Small intestine (tissue), 7 donors: ENCODE measurements around the gene CMIP. TPM values are rescaled to one million over a fixed set of nuclear protein-coding genes. Genes with fewer than 3 reads are reported as not detected.
A peak's percentile ranks its signal among the peaks of the same experiment; 100 is the strongest.

Source experiments
- DNase-seq, 2 donors: peaks; one replicate each; pipeline versions ENCODE4 v3.0.0 to v3.0.0-alpha.2; 2013
- FAIRE-seq: peaks from 2 replicates; lab custom pipeline; 2012; peaks lifted over from hg19 to GRCh38; lab: Jason Lieb, UNC
- H3K27ac ChIP-seq, 3 donors: one replicate each; pipeline ENCODE4 v1.5.1; 2013; ENCODE audit warnings: low read length in 2 of 3, mild to moderate bottlenecking in 2 of 3, control low read depth in 1 of 3, inconsistent platforms in 1 of 3, low read depth in 1 of 3, moderate library complexity in 1 of 3
- H3K27me3 ChIP-seq, 3 donors: one replicate each; pipeline ENCODE4 v1.6.1; 2013; ENCODE audit warnings: low read length in 3 of 3, inconsistent platforms in 1 of 3; ENCODE audit not compliant: control insufficient read depth in 3 of 3, insufficient read depth in 3 of 3
- H3K36me3 ChIP-seq, 3 donors: one replicate each; pipeline ENCODE4 v1.6.1; 2013; ENCODE audit warnings: low read length in 3 of 3, inconsistent platforms in 1 of 3, low read depth in 1 of 3, mild to moderate bottlenecking in 1 of 3, moderate library complexity in 1 of 3; ENCODE audit not compliant: control insufficient read depth in 3 of 3, insufficient read depth in 2 of 3
- H3K4me1 ChIP-seq, 3 donors: one replicate each; pipeline ENCODE4 v1.6.1; 2013; ENCODE audit warnings: low read length in 2 of 3, inconsistent platforms in 1 of 3, low read depth in 1 of 3, mild to moderate bottlenecking in 1 of 3, moderate library complexity in 1 of 3; ENCODE audit not compliant: control insufficient read depth in 3 of 3, insufficient read depth in 2 of 3
- H3K4me3 ChIP-seq, 3 donors: one replicate each; pipeline ENCODE4 v1.5.1; 2013; ENCODE audit warnings: low read length in 3 of 3, control low read depth in 1 of 3, inconsistent platforms in 1 of 3, low read depth in 1 of 3, mild to moderate bottlenecking in 1 of 3, moderate library complexity in 1 of 3
- H3K9me3 ChIP-seq, 2 donors: one replicate each; pipeline ENCODE4 v1.6.1; 2013; ENCODE audit warnings: low read depth in 1 of 2, low read length in 1 of 2; ENCODE audit not compliant: control insufficient read depth in 2 of 2, insufficient read depth in 1 of 2
- WGBS, 3 donors: extraction: QIAGEN DNeasy Blood & Tissue Kit; methylation state at CpG; one replicate each; pipeline ENCODE4 v1.1.7; 2013; 5-methylcytosine and 5-hydroxymethylcytosine counted together
- polyA plus RNA-seq, 4 donors: library from polyadenylated mRNA; stranded (reverse) in 3 of 4; unstranded in 1 of 4; fragments of 200-250 nt in 3 of 4; fragments of 120-200 nt in 1 of 4; gene quantifications; one replicate each; pipeline versions ENCODE4 v1.2.1 to v1.2.3, GENCODE V29; 2013
- donor health status: healthy with polysubstance abuse.
- donor health status: control.
- donor health status: control.
- donor health status: Bipolar disorder and iron deficiency.
- donor health status: healthy.

The CMIP gene
- polyA plus RNA-seq, 4 donors, result 43.8 to 74.7 (median 55.7) TPM

DNA sequence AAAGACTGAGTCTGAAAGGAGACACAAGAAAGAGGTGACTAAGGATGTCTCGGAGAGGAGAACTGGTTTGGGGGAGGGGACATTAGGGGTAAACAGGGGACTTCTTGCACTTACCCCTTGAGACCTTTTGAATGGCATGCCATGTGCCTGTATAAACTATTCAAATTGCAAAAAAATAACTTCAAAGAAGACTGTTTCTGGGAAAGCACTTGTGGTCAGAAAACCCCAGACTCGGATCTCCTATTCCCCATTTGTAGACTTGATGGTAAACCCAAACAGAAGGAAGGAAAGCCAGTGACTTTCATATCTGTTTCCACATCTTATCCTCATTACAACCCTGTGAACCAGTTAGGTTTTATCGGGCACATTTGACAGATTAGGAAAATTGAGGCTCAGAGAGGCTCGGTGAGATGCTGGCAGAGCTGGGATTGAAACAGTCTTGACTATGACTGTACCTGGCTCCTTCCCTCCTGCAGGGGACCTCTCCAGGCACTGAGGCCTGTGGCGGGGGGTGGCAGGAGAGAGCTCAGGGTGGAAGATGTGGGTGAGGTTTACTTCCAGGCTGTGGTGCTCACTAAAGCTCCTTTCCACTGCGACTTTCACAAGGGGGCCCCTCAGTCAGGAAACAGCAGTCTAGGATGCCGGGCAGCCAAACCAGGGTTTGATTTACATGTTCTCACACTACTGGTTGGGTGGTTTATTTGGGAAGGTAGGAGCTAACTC, 304.0 kb downstream of the CMIP start:
- no peak for FAIRE-seq

GRCh38 chr16:81752225-81752875, 307.7 kb downstream of the CMIP start:
- no peaks in the 10 kb centered on the region for H3K4me1 ChIP-seq
- H3K4me3 ChIP-seq, result no peak overlapping the region
- peak overlapping the region in 1 of 3 donors; percentile 19 for H3K27ac ChIP-seq
- DNase-seq, result peak in 1 of 2 donors; percentile 25
- FAIRE-seq, result no peak
- H3K27me3 ChIP-seq, result peaks cover 0 to 5% (median 0%) of the 10 kb centered on the region in 3 donors
- no peaks in the 10 kb centered on the region for H3K36me3 ChIP-seq
- no peaks in the 10 kb centered on the region for H3K9me3 ChIP-seq
- WGBS, 3 donors, result 46 to 56% (median 56%) methylated on average over 10 to 13 of the region's 13 CpGs

More for the DNA sequence above, 304.0 kb downstream of the CMIP start:
- no peak overlapping the region for H3K27ac ChIP-seq
- 56 to 75% (median 68%) methylated on average over 7 of the region's 7 CpGs for WGBS, 3 donors
- no peaks in the 10 kb centered on the region for H3K9me3 ChIP-seq
- no peak for DNase-seq
- no peak overlapping the region for H3K4me3 ChIP-seq
- H3K27me3 ChIP-seq, result peaks cover 0 to 5% (median 0%) of the 10 kb centered on the region in 3 donors
- no peaks in the 10 kb centered on the region for H3K36me3 ChIP-seq
- peaks cover 0 to 3% (median 0%) of the 10 kb centered on the region in 3 donors for H3K4me1 ChIP-seq

DNA sequence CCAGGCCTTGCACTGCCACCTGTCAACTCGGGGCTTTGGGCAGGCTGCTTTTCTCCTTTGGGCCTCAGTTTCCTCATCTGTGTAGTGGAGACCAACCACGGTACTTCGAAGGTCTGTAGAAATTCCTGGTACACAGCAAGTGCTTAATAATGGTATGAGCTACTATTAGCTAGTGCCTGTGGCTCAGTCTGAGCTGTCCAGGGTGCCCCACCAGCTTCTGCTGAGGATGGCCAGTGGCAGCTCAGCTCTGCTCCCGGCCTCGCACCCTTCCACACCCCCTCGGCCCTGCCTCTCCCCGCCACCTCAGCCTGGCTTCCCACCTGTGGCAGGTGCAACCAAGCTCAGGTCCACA, 308.2 kb downstream of the CMIP start:
- Histone ChIP-seq H3K27ac (peak overlapping the region in 1 of 3 donors; percentile 19), H3K36me3 (no peaks in the 10 kb centered on the region), H3K9me3 (peaks cover 0 to under 1% of the 10 kb centered on the region in 2 donors), H3K27me3 (peaks cover 0 to 5% (median 0%) of the 10 kb centered on the region in 3 donors), H3K4me3 (no peak overlapping the region), H3K4me1 (no peaks in the 10 kb centered on the region)
- WGBS, 3 donors, result 85 to 95% (median 88%) methylated on average over 7 of the region's 7 CpGs
- no peak for FAIRE-seq
- DNase-seq, result no peak

- no peaks in the 10 kb centered on the region for H3K27me3 ChIP-seq
- H3K4me1 ChIP-seq, result no peaks in the 10 kb centered on the region
- H3K36me3 ChIP-seq, result no peaks in the 10 kb centered on the region
- peaks cover 0 to 4% of the 10 kb centered on the region in 2 donors for H3K9me3 ChIP-seq
- H3K27ac ChIP-seq, result no peak overlapping the region
- no peak for FAIRE-seq
- WGBS, 3 donors, result 96 to 100% (median 100%) methylated on average over 1 of the region's 1 CpG
- no peak for DNase-seq
- no peak overlapping the region for H3K4me3 ChIP-seq
Observed at GRCh38 chr16:81754858-81755257, 310.2 kb downstream of the CMIP start.

- peaks cover 0 to 4% of the 10 kb centered on the region in 2 donors for H3K9me3 ChIP-seq
- DNase-seq (no peak), FAIRE-seq (no peak)
- H3K4me3 ChIP-seq, result no peak overlapping the region
- H3K27me3 ChIP-seq, result no peaks in the 10 kb centered on the region
- H3K36me3 ChIP-seq, result no peaks in the 10 kb centered on the region
- WGBS, 3 donors, result 60 to 80% (median 75%) methylated on average over 13 of the region's 13 CpGs
- H3K4me1 ChIP-seq, result no peaks in the 10 kb centered on the region
- H3K27ac ChIP-seq, result peak overlapping the region in 1 of 3 donors; percentile 26
Observed at GRCh38 chr16:81755915-81756614, 311.5 kb downstream of the CMIP start.

- 46 to 67% (median 64%) methylated on average over 9 of the region's 9 CpGs for WGBS, 3 donors
- H3K27me3 ChIP-seq, result no peaks in the 10 kb centered on the region
- FAIRE-seq, result no peak
- H3K9me3 ChIP-seq, result peaks cover 0 to 4% of the 10 kb centered on the region in 2 donors
- DNase-seq, result no peak
- H3K4me1 ChIP-seq, result no peaks in the 10 kb centered on the region
- H3K27ac ChIP-seq, result peak overlapping the region in 1 of 3 donors; percentile 26
- no peaks in the 10 kb centered on the region for H3K36me3 ChIP-seq
- H3K4me3 ChIP-seq, result no peak overlapping the region
Observed at GRCh38 chr16:81756615-81757356, 312.2 kb downstream of the CMIP start.

DNA sequence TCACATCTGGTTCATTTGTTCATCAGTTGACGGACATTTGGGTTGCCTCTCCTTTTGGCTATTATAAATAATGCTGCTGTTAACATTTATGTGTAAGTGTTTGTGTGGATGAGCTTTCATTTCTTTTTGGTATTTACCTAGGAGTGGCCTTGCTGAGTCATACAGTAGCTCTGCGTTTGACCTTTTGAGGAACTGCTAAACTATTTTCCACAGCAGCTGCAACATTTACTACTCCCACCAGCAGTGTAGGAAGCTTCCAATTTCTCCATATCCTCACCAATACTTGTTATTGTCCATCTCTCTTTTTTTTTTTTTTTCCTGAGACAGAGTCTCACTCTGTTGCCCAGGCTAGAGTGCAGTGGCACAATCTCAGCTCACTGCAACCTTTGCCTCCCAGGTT, 313.8 kb downstream of the CMIP start:
- DNase-seq (peak in 1 of 2 donors; percentile 65), FAIRE-seq (no peak)
- Histone ChIP-seq H3K4me3 (no peak overlapping the region), H3K27me3 (no peaks in the 10 kb centered on the region), H3K27ac (peak overlapping the region in 1 of 3 donors; percentile 11), H3K4me1 (no peaks in the 10 kb centered on the region), H3K36me3 (no peaks in the 10 kb centered on the region), H3K9me3 (peaks cover 0 to 4% of the 10 kb centered on the region in 2 donors)
- 4 to 33% (median 14%) methylated on average over 2 of the region's 2 CpGs for WGBS, 3 donors
